PFSK-1 (cell line): Measurements from ENCODE around the gene ROBO1.

ENCODE experiments used
- FOXP2 ChIP-seq: optimal IDR thresholded peaks from 2 replicates; pipeline ENCODE3; 2011; ENCODE audit warnings: borderline replicate concordance, control low read depth, inconsistent platforms; ENCODE audit not compliant: insufficient read depth; ENCODE audit errors: extremely low read length, extremely low read depth
- POLR2AphosphoS5 ChIP-seq: IDR thresholded peaks from 2 replicates; pipeline ENCODE4 v1.6.1; 2012; ENCODE audit warnings: low read depth, mild to moderate bottlenecking, control low read depth, low read length, moderate library complexity
- SIN3A ChIP-seq: IDR thresholded peaks from 2 replicates; pipeline ENCODE4 v1.6.1; 2012; ENCODE audit warnings: mild to moderate bottlenecking, low read length, moderate library complexity, borderline replicate concordance; ENCODE audit not compliant: insufficient read depth
- TAF1 ChIP-seq: IDR thresholded peaks from 2 replicates; pipeline ENCODE4 v1.6.1; 2012; ENCODE audit warnings: low read length, control low read depth, borderline replicate concordance; ENCODE audit not compliant: insufficient read depth
- TF ChIP-seq, protein P1 (sequence below), 2 experiments: IDR thresholded peaks; 2 replicates each; pipeline versions ENCODE4 v1.6.1 to v1.8.0; 2011 to 2012; ENCODE audit warnings: low read depth in 2 of 2, low read length in 2 of 2, control low read depth in 1 of 2, inconsistent platforms in 1 of 2, mild to moderate bottlenecking in 1 of 2, moderate library complexity in 1 of 2; ENCODE audit not compliant: insufficient read depth in 1 of 2

ROBO1 gene

GRCh38 chr3:78792212-78792611, 975.6 kb downstream of the ROBO1 start:
- TF ChIP-seq TAF1, result no peak
- no peak for TF ChIP-seq FOXP2
- TF ChIP-seq, protein P1, sequence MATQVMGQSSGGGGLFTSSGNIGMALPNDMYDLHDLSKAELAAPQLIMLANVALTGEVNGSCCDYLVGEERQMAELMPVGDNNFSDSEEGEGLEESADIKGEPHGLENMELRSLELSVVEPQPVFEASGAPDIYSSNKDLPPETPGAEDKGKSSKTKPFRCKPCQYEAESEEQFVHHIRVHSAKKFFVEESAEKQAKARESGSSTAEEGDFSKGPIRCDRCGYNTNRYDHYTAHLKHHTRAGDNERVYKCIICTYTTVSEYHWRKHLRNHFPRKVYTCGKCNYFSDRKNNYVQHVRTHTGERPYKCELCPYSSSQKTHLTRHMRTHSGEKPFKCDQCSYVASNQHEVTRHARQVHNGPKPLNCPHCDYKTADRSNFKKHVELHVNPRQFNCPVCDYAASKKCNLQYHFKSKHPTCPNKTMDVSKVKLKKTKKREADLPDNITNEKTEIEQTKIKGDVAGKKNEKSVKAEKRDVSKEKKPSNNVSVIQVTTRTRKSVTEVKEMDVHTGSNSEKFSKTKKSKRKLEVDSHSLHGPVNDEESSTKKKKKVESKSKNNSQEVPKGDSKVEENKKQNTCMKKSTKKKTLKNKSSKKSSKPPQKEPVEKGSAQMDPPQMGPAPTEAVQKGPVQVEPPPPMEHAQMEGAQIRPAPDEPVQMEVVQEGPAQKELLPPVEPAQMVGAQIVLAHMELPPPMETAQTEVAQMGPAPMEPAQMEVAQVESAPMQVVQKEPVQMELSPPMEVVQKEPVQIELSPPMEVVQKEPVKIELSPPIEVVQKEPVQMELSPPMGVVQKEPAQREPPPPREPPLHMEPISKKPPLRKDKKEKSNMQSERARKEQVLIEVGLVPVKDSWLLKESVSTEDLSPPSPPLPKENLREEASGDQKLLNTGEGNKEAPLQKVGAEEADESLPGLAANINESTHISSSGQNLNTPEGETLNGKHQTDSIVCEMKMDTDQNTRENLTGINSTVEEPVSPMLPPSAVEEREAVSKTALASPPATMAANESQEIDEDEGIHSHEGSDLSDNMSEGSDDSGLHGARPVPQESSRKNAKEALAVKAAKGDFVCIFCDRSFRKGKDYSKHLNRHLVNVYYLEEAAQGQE (IDR thresholded peaks at IDR 0.05; ENCODE audit: insufficient read depth in 1 of 2, low read depth in 2 of 2, low read length in 2 of 2), result no peak
- no peak for TF ChIP-seq SIN3A
- no peak for TF ChIP-seq POLR2AphosphoS5

- no peak for TF ChIP-seq FOXP2
- no peak for TF ChIP-seq POLR2AphosphoS5
- no peak for TF ChIP-seq TAF1
- no peak for TF ChIP-seq SIN3A
- TF ChIP-seq, protein P1 (IDR thresholded peaks at IDR 0.05; ENCODE audit: insufficient read depth in 1 of 2, low read depth in 2 of 2, low read length in 2 of 2), result no peak
Measured at GRCh38 chr3:78791753-78792152, 976.0 kb downstream of the ROBO1 start.

DNA sequence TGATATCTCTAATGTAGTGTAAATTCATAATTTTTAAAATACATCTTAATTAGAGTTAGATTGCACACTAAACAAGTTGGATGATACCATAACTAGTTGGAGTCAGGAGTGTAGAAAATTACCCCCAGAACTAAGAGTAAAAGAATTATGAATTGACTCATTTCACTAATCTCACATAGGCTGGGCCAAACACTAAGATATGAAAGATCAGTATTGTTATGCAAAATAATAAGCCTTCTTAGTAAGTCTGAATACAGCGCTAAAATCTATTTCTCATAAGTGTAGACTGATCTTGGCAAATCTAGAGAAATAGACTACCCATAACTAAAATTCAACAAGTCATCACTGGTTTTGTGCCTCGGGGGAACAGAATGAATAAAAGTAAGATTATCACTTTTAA, 979.0 kb downstream of the ROBO1 start:
- no peak for TF ChIP-seq POLR2AphosphoS5
- TF ChIP-seq SIN3A, result no peak
- TF ChIP-seq FOXP2, result no peak
- TF ChIP-seq, protein P1 (IDR thresholded peaks at IDR 0.05; ENCODE audit: insufficient read depth in 1 of 2, low read depth in 2 of 2, low read length in 2 of 2), result no peak

DNA sequence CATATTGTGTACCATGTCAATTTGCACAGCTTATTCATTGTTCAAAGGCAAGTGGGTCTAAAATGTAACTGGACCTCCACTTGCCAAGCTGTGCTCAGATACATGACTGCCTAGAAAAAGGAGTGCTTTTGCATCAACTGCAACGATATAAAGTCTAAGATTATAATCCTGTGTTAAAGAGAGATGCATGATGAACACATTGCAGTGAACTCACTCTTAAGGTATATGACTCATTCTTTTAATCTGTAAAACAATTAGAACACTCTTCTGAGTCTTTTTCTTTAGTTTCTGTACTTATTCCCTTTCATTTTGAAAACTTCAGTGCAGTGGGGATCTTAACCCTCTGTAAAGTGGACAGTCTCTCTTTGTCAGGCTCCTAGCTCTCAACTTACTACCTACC, 982.8 kb downstream of the ROBO1 start:
- TF ChIP-seq TAF1 (no peak), SIN3A (no peak), POLR2AphosphoS5 (no peak), FOXP2 (no peak)
- TF ChIP-seq, protein P1 (IDR thresholded peaks at IDR 0.05; ENCODE audit: insufficient read depth in 1 of 2, low read depth in 2 of 2, low read length in 2 of 2), result no peak

- TF ChIP-seq, protein P1 (IDR thresholded peaks at IDR 0.05; ENCODE audit: insufficient read depth in 1 of 2, low read depth in 2 of 2, low read length in 2 of 2), result no peak
- no peak for TF ChIP-seq TAF1
- TF ChIP-seq SIN3A, result no peak
- TF ChIP-seq FOXP2, result no peak
- no peak for TF ChIP-seq POLR2AphosphoS5
Measured at GRCh38 chr3:78781351-78781750, 986.4 kb downstream of the ROBO1 start.
